Rectal smooth muscle tissue (tissue), 1 donor: ENCODE results near the gene BSN.
"Not testable (repeated sequence)": the region's sequence is repeated elsewhere in the genome, so short reads cannot be mapped to it uniquely, and the experiment has no call there.

ENCODE experiments used
- H3K27ac ChIP-seq: one replicate; pipeline ENCODE4 v1.7.0; 2013; ENCODE audit warnings: low read depth, low read length, inconsistent platforms
- H3K27me3 ChIP-seq: one replicate; pipeline ENCODE4 v1.7.0; 2013; ENCODE audit warnings: low read length; ENCODE audit not compliant: control insufficient read depth, insufficient read depth
- H3K36me3 ChIP-seq: one replicate; pipeline ENCODE4 v1.7.0; 2013; ENCODE audit warnings: low read length; ENCODE audit not compliant: control insufficient read depth, insufficient read depth
- H3K4me1 ChIP-seq: one replicate; pipeline ENCODE4 v1.7.0; 2013; ENCODE audit warnings: low read length; ENCODE audit not compliant: control insufficient read depth, insufficient read depth
- H3K4me3 ChIP-seq: one replicate; pipeline ENCODE4 v1.7.0; 2013; ENCODE audit warnings: low read length
- H3K9ac ChIP-seq: one replicate; pipeline ENCODE4 v1.7.0; 2013; ENCODE audit warnings: low read length

The BSN gene

GRCh38 chr3:49552087-49552486 lies 2.2 kb upstream of the BSN start:
- Histone ChIP-seq H3K4me3 (no peak overlapping the region), H3K27me3 (no peaks in the 10 kb centered on the region), H3K27ac (no peak overlapping the region), H3K4me1 (no peaks in the 10 kb centered on the region), H3K9ac (no peak overlapping the region), H3K36me3 (no peaks in the 10 kb centered on the region)

GRCh38 chr3:49553324-49553691 lies 969 bp upstream of the BSN start:
- H3K9ac ChIP-seq = no peak overlapping the region
- H3K27ac ChIP-seq = no peak overlapping the region
- H3K27me3 ChIP-seq = no peaks in the 10 kb centered on the region
- peak overlapping the region; percentile 91 for H3K4me3 ChIP-seq
- no peaks in the 10 kb centered on the region for H3K4me1 ChIP-seq
- H3K36me3 ChIP-seq = no peaks in the 10 kb centered on the region

DNA sequence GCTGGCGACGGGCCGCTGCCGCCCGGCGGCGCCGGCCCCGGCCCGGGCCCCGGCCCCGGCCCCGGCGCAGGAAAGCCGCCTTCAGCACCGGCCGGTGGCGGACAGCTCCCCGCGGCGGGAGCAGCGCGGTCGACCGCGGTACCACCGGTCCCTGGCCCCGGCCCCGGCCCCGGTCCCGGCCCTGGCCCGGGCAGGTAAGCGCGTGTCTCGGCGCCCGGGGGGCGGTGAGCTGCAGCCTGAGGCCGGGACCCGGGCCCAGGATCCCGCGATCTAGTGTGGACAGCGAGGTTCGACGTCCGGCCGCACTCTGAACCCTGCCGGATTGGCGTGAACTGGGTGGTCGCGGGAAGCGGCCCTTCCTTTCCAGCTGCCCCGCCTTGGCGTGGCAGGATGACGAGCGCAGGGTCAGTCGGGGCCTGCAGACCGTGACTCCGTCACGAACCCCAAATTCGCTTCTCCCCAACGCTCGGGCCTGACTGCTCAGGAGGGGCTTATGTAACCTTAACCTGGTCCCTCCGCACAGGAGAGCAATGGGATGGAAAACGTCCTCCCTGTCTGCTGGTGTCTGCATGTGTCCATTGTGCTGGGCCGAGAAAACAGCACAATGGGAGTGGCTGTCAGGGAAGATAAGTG lies 472 bp downstream of the BSN start:
- no peak overlapping the region for H3K9ac ChIP-seq
- H3K27ac ChIP-seq = no peak overlapping the region
- no peaks in the 10 kb centered on the region for H3K27me3 ChIP-seq
- H3K4me1 ChIP-seq = no peaks in the 10 kb centered on the region
- H3K4me3 ChIP-seq = peak overlapping the region; percentile 54
- H3K36me3 ChIP-seq = no peaks in the 10 kb centered on the region

DNA sequence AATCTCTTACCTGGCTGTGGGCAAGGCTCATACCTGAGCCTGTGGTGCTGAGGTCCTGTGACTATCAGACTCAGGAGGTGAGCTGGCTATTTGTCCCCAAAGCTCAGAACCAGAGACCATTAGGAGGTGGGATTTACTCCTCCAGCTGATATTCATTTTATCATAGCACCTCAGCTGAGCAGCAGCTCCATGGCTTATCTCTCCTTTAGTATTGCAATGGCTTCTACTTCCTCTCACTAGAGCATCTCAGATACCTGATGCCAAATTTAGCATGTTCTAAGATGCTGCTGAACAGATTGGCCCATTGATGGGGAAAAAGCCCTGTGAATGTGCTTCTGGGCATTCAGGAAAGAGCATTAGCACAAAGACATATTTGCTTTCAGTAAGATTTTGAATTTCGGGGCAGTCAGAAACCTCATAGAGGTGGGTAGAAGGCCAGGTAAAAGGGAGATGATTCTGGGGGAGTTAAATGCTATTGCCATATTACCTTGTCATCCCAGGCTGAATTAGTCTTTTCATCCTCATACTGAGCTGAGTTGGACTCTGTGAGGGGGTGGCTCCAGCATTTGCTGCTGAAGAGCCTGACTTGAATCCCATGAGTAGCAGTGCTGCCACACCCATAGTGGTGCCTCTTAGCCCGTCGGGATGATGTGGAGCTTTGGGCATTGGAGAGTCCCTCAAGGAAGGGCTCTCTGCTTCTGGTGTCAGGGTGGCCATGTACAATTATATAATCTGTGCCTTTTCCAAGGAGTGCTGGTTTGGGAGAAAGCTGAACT lies 2.4 kb downstream of the BSN start:
- Histone ChIP-seq H3K27ac (no peak overlapping the region), H3K27me3 (no peaks in the 10 kb centered on the region), H3K4me1 (no peaks in the 10 kb centered on the region), H3K4me3 (no peak overlapping the region), H3K36me3 (no peaks in the 10 kb centered on the region), H3K9ac (no peak overlapping the region)

DNA sequence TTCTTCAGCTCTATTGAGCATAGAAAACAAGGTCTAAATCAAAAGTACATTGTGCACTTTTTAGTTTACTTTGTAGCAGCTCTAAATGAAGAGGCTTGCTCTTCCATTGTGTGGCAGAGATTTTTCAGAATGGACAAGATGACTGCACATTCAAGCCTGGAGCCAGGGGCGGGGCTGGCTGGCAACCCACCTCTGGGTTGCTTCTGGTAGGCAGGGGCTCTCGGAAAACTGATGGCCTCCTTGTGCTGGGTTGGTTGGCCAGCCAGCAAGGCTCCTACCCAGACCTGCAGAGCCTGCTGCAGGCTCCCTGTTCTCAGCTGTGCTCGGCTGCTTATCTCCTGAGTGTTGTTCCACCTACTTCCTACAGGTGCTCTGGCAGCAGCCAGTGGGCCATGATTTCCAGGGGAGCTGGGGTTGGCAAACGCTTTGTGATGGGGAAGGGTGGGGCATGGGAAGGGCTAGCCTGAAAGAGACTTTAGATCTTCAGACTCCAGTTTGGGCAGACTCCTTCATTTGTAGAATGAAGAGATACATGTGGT lies 8.8 kb downstream of the BSN start:
- Histone ChIP-seq H3K4me3 (no peak overlapping the region), H3K27me3 (no peaks in the 10 kb centered on the region), H3K9ac (no peak overlapping the region), H3K4me1 (no peaks in the 10 kb centered on the region), H3K27ac (no peak overlapping the region), H3K36me3 (no peaks in the 10 kb centered on the region)

DNA sequence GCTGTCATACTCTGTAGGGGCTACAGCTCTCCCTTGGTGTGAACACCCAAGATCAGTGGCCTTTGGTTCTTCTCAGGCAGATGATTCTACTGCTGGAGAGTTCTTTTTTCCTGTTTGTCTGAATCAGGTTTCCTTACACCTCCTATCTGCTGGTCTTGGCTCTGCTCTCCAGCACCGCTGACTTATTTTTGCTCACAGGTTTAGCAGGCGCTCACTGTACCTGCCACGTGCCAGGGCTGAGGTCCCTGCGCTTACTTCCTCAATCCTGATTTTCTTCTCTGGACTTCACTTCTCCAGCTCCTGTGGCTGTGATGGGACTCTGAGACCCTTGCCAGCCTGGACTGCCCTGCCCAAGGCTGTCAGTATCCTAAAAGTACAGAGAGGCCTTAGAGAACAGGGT lies 9.5 kb downstream of the BSN start:
- Histone ChIP-seq H3K4me3 (no peak overlapping the region), H3K4me1 (no peaks in the 10 kb centered on the region), H3K9ac (no peak overlapping the region), H3K27ac (no peak overlapping the region), H3K36me3 (no peaks in the 10 kb centered on the region), H3K27me3 (no peaks in the 10 kb centered on the region)

GRCh38 chr3:49566312-49566711 lies 12.0 kb downstream of the BSN start:
- no peaks in the 10 kb centered on the region for H3K4me1 ChIP-seq
- H3K27ac ChIP-seq = no peak overlapping the region
- no peak overlapping the region for H3K4me3 ChIP-seq
- H3K9ac ChIP-seq = no peak overlapping the region
- H3K36me3 ChIP-seq = no peaks in the 10 kb centered on the region
- H3K27me3 ChIP-seq = no peaks in the 10 kb centered on the region

DNA sequence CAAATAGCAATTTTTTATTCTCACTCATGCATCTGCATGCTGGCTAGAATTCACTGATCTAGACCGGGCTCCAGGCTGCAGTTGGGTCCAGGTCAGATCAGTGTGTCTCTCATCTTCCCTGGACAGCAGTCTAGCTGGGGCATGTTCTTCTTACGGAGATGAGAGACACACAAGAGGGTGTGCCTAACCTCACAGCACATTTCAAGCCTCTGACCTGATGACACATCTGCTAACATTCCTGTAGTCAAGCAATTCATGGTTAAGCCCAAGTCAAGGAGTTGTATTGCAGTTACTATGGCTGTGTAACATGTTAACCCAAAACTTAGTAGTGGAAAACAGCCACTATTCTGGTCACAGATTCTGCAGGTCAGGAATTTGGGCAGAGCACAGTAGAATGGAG lies 13.1 kb downstream of the BSN start:
- H3K27me3 ChIP-seq = no peaks in the 10 kb centered on the region
- no peak overlapping the region for H3K9ac ChIP-seq

GRCh38 chr3:49568965-49569364 lies 14.7 kb downstream of the BSN start:
- no peak overlapping the region for H3K4me3 ChIP-seq
- no peak overlapping the region for H3K27ac ChIP-seq
- H3K4me1 ChIP-seq = no peaks in the 10 kb centered on the region
- H3K36me3 ChIP-seq = no peaks in the 10 kb centered on the region
- no peaks in the 10 kb centered on the region for H3K27me3 ChIP-seq
- no peak overlapping the region for H3K9ac ChIP-seq

More for the DNA sequence above, 13.1 kb downstream of the BSN start:
- no peak overlapping the region for H3K4me3 ChIP-seq
- no peaks in the 10 kb centered on the region for H3K4me1 ChIP-seq
- H3K27ac ChIP-seq = no peak overlapping the region
- no peaks in the 10 kb centered on the region for H3K36me3 ChIP-seq

- Histone ChIP-seq H3K4me1 (no peaks in the 10 kb centered on the region), H3K9ac (no peak overlapping the region), H3K4me3 (no peak overlapping the region), H3K27me3 (no peaks in the 10 kb centered on the region), H3K36me3 (no peaks in the 10 kb centered on the region), H3K27ac (no peak overlapping the region)
Measured at GRCh38 chr3:49570028-49570654, 15.9 kb downstream of the BSN start.

GRCh38 chr3:49582177-49582576 lies 27.9 kb downstream of the BSN start:
- Histone ChIP-seq H3K27ac (no peak overlapping the region), H3K36me3 (no peaks in the 10 kb centered on the region), H3K27me3 (no peaks in the 10 kb centered on the region), H3K4me3 (no peak overlapping the region), H3K4me1 (no peaks in the 10 kb centered on the region), H3K9ac (no peak overlapping the region)

GRCh38 chr3:49585261-49585755 lies 31.0 kb downstream of the BSN start:
- H3K4me3 ChIP-seq, H3K27me3 ChIP-seq, H3K4me1 ChIP-seq, H3K27ac ChIP-seq, H3K36me3 ChIP-seq, H3K9ac ChIP-seq: not testable (repeated sequence)
